B cell (primary cell): ENCODE results near the gene GAREM1. TPM values are rescaled to one million over a fixed set of nuclear protein-coding genes. Genes with fewer than 3 reads are reported as not detected.

ENCODE experiments used
- ATAC-seq: fragments of 200-7000 bp; cut with Tn5 transposase; one replicate; pipeline ENCODE4 v1.10.0; 2021; ENCODE audit warnings: low read depth, mild to moderate bottlenecking, moderate number of reproducible peaks, moderate library complexity
- CTCF ChIA-PET: fragments of 350-600 bp; sonication (Branson Sonifier 250); formaldehyde crosslinking; loops from one replicate; lab custom pipeline; 2021; ENCODE audit warnings: antibody characterized with exemption, inconsistent platforms; lab: Charles Lee
- POLR2A ChIA-PET: fragments of 350-600 bp; sonication (Branson Sonifier 250); formaldehyde crosslinking; loops from one replicate; lab custom pipeline; 2021; ENCODE audit warnings: antibody characterized with exemption; lab: Charles Lee
- DNase-seq: peaks from one replicate; pipeline ENCODE4 v3.0.0; 2013
- H2AFZ ChIP-seq: 2 replicates; pipeline ENCODE4 v1.6.1; 2012; ENCODE audit warnings: mild to moderate bottlenecking, low read depth, low read length; ENCODE audit not compliant: insufficient read depth, poor library complexity, severe bottlenecking
- H3K27ac ChIP-seq, 2 donors: 1 replicate in 1 of 2; 2 replicates in 1 of 2; pipeline ENCODE4 v1.5.1; 2012 to 2013; ENCODE audit warnings: low read length in 2 of 2, mild to moderate bottlenecking in 2 of 2, moderate library complexity in 1 of 2
- H3K27me3 ChIP-seq, 4 experiments: fragments of 200-600 bp in 1 of 4; sonication (generic) in 1 of 4; replicated peaks in 1 of 4; 1 replicate in 2 of 4; 2 replicates in 2 of 4; pipeline versions ENCODE4 v1.6.1 to v1.7.0; 2013 to 2016; ENCODE audit warnings: low read length in 3 of 4, mild to moderate bottlenecking in 2 of 4, mixed read lengths in 1 of 4, moderate library complexity in 1 of 4; ENCODE audit not compliant: insufficient read depth in 4 of 4, control insufficient read depth in 3 of 4; ENCODE audit errors: control extremely low read depth in 1 of 4
- H3K36me3 ChIP-seq, 2 experiments: replicated peaks in 1 of 2; 1 replicate in 1 of 2; 2 replicates in 1 of 2; pipeline versions ENCODE4 v1.6.1 to v1.7.1; 2013; ENCODE audit warnings: low read length in 1 of 2; ENCODE audit not compliant: insufficient read depth in 2 of 2, control insufficient read depth in 1 of 2; ENCODE audit errors: control extremely low read depth in 1 of 2, extremely low read depth in 1 of 2
- H3K4me1 ChIP-seq, 2 donors: fragments of 200-600 bp in 1 of 2; sonication (generic) in 1 of 2; 1 replicate in 1 of 2; 2 replicates in 1 of 2; pipeline versions ENCODE4 v1.5.1 to v1.6.1; 2013 to 2017; ENCODE audit warnings: low read length in 2 of 2; ENCODE audit not compliant: control insufficient read depth in 2 of 2, insufficient read depth in 2 of 2
- H3K4me2 ChIP-seq: replicated peaks from 2 replicates; pipeline ENCODE3; 2012; ENCODE audit warnings: mild to moderate bottlenecking, low read depth, low read length; ENCODE audit not compliant: poor library complexity, severe bottlenecking
- H3K4me3 ChIP-seq, 5 experiments: fragments of 200-600 bp in 1 of 5; sonication (generic) in 1 of 5; 1 replicate in 3 of 5; 2 replicates in 2 of 5; pipeline versions ENCODE4 v1.5.1 to v1.7.0; 2011 to 2016; ENCODE audit warnings: low read length in 4 of 5, mild to moderate bottlenecking in 4 of 5, low read depth in 2 of 5, control low read depth in 1 of 5, moderate library complexity in 1 of 5; ENCODE audit not compliant: insufficient read depth in 1 of 5; ENCODE audit errors: control extremely low read depth in 1 of 5, extremely low read depth in 1 of 5
- H3K79me2 ChIP-seq: fragments of 200-600 bp; sonication (generic); one replicate; pipeline ENCODE4 v1.6.0; 2016; ENCODE audit warnings: low read length; ENCODE audit not compliant: control insufficient read depth, insufficient read depth
- H3K9ac ChIP-seq: fragments of 200-600 bp; sonication (generic); 2 replicates; pipeline ENCODE4 v1.6.1; 2017; ENCODE audit warnings: mild to moderate bottlenecking, low read length, moderate library complexity
- H3K9me3 ChIP-seq, 3 donors: one replicate each; pipeline versions ENCODE4 v1.6.1 to v1.7.1; 2013; ENCODE audit warnings: low read length in 2 of 3; ENCODE audit not compliant: control insufficient read depth in 2 of 3, insufficient read depth in 1 of 3; ENCODE audit errors: control extremely low read depth in 1 of 3
- H4K20me1 ChIP-seq: 2 replicates; pipeline ENCODE4 v1.6.0; 2012; ENCODE audit warnings: mild to moderate bottlenecking, low read length; ENCODE audit not compliant: insufficient read depth, control insufficient read depth, poor library complexity, severe bottlenecking
- H3K27ac Mint-ChIP-seq: one replicate; pipeline ENCODE4 v1.8.0; 2021; ENCODE audit warnings: mixed read lengths
- H3K27me3 Mint-ChIP-seq: one replicate; pipeline ENCODE4 v1.8.0; 2021; ENCODE audit warnings: mixed read lengths
- H3K4me1 Mint-ChIP-seq: one replicate; pipeline ENCODE4 v1.8.0; 2021; ENCODE audit warnings: mixed read lengths
- H3K4me3 Mint-ChIP-seq: one replicate; pipeline ENCODE4 v1.8.0; 2021; ENCODE audit warnings: mixed read lengths
- H3K9me3 Mint-ChIP-seq: one replicate; pipeline ENCODE4 v1.8.0; 2022; ENCODE audit warnings: mixed read lengths; ENCODE audit not compliant: insufficient read depth
- EZH2 ChIP-seq: IDR thresholded peaks from 2 replicates; pipeline ENCODE4 v1.6.1; 2012; ENCODE audit warnings: borderline replicate concordance, low read depth, mild to moderate bottlenecking, moderate library complexity, low read length; ENCODE audit not compliant: insufficient read depth, poor library complexity, severe bottlenecking
- WGBS: methylation state at CpG from one replicate; pipeline ENCODE4 v1.1.5; 2013; ENCODE audit warnings: missing lambda C conversion rate; ENCODE audit not compliant: insufficient coverage; 5-methylcytosine and 5-hydroxymethylcytosine counted together
- intact Hi-C: fragments of 100-400 bp; cut with micrococcal nuclease; formaldehyde crosslinking; loops from one replicate; pipeline ENCODE4 v1.10.0; 2022
- polyA plus RNA-seq: library from polyadenylated mRNA; depleted of rRNA; stranded (reverse); fragments of >200 nt; gene quantifications from 2 replicates; pipeline ENCODE4 v1.2.3, GENCODE V29; 2012
- small RNA-seq: library from RNA; depleted of rRNA; stranded (forward); fragments of <200 nt; gene quantifications from one replicate; pipeline ENCODE3, GENCODE V24; 2012; ENCODE audit warnings: low replicate concordance, low read depth; ENCODE audit not compliant: insufficient read length
- total RNA-seq, 2 donors: library from RNA; stranded (reverse); fragments of 120-200 nt in 1 of 2; gene quantifications; 1 replicate in 1 of 2; 2 replicates in 1 of 2; pipeline versions ENCODE4 v1.2.3 to v1.2.4, GENCODE V29; 2013 to 2022
- TF ChIP-seq, protein P1 (sequence below): fragments of 200-600 bp; IDR thresholded peaks from one replicate; pipeline ENCODE4 v1.8.0; 2022; ENCODE audit warnings: antibody characterized with exemption, mild to moderate bottlenecking

GAREM1 gene
- total and polyA plus RNA-seq, 2 donors (not counting 1 experiment from before 2014, with no cell fraction given), result not detected

DNA sequence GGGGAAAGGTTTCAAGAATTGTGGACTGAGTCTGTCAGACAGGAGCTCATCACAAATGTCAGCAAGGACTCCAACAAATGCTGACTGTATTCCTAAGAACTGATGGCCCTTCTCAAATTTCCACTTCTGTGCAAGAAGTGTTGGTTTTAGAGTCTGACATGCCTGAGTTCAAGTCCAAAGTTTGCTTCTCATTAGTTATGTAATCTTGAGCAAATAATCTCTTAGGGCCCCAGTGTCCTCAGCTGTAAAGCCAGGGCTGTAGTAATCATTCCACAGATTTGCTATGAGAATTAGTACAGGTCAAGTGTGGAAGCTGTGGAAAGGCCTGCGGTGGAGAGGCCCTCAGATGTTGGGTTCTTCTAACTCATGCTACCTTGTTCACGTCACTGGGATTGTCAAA lies 257.0 kb downstream of the GAREM1 start:
- no peak overlapping the region for H3K27ac ChIP-seq
- H3K4me3 ChIP-seq, result no peak overlapping the region
- no peak overlapping the region for H3K9ac ChIP-seq
- no peaks in the 10 kb centered on the region for H3K79me2 ChIP-seq
- intact Hi-C loops, result no loop called here
- POLR2A ChIA-PET, result no interaction called here
- DNase-seq (no peak), ATAC-seq (no peak)
- Mint-ChIP-seq H3K4me1 (no peaks in the 10 kb centered on the region), H3K27ac (no peak overlapping the region), H3K9me3 (no peaks in the 10 kb centered on the region), H3K27me3 (no peaks in the 10 kb centered on the region), H3K4me3 (no peak overlapping the region)
- H3K36me3 ChIP-seq, result no peaks in the 10 kb centered on the region
- H3K4me1 ChIP-seq, result no peaks in the 10 kb centered on the region
- no peak overlapping the region for H2AFZ ChIP-seq
- H3K9me3 ChIP-seq, result no peaks in the 10 kb centered on the region
- no peaks in the 10 kb centered on the region for H4K20me1 ChIP-seq
- TF ChIP-seq EZH2, result no peak
- TF ChIP-seq, protein P1, sequence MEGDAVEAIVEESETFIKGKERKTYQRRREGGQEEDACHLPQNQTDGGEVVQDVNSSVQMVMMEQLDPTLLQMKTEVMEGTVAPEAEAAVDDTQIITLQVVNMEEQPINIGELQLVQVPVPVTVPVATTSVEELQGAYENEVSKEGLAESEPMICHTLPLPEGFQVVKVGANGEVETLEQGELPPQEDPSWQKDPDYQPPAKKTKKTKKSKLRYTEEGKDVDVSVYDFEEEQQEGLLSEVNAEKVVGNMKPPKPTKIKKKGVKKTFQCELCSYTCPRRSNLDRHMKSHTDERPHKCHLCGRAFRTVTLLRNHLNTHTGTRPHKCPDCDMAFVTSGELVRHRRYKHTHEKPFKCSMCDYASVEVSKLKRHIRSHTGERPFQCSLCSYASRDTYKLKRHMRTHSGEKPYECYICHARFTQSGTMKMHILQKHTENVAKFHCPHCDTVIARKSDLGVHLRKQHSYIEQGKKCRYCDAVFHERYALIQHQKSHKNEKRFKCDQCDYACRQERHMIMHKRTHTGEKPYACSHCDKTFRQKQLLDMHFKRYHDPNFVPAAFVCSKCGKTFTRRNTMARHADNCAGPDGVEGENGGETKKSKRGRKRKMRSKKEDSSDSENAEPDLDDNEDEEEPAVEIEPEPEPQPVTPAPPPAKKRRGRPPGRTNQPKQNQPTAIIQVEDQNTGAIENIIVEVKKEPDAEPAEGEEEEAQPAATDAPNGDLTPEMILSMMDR, result no peak
- H3K27me3 ChIP-seq, result no peaks in the 10 kb centered on the region
- no peak overlapping the region for H3K4me2 ChIP-seq
- no CpG with 5 or more reads among the region's 2 CpGs for WGBS
- CTCF ChIA-PET, result no interaction called here

Small RNA genes lying within 50 kb of the gene (small RNA-seq; reads per million reads assigned to genes)
- not detected for gene RF00019
